GM18505 (cell line): ENCODE measurements around the gene OPCML.

Experiments used
- ATAC-seq: cut with Tn5 transposase; IDR thresholded peaks from one replicate; pipeline ENCODE4 v1.9.1; 2021; ENCODE audit not compliant: unreplicated experiment
- POLR2A ChIP-seq: IDR thresholded peaks from 4 replicates; pipeline ENCODE4 v1.6.1; 2011; ENCODE audit warnings: borderline replicate concordance; ENCODE audit not compliant: insufficient read depth, insufficient read length; ENCODE audit errors: extremely low read depth

OPCML gene

GRCh38 chr11:132595246-132595645 lies 937.1 kb downstream of the OPCML start:
- TF ChIP-seq POLR2A: no peak
- no peak for ATAC-seq

- no peak for TF ChIP-seq POLR2A
- ATAC-seq: no peak
Measured at GRCh38 chr11:132590986-132591385, 941.3 kb downstream of the OPCML start.

GRCh38 chr11:132590554-132590953 lies 941.7 kb downstream of the OPCML start:
- ATAC-seq: no peak
- TF ChIP-seq POLR2A: no peak

GRCh38 chr11:132589791-132590190 lies 942.5 kb downstream of the OPCML start:
- no peak for ATAC-seq
- TF ChIP-seq POLR2A: no peak

- TF ChIP-seq POLR2A: no peak
Measured at GRCh38 chr11:132588366-132588765, 943.9 kb downstream of the OPCML start.

GRCh38 chr11:132587716-132588115 lies 944.6 kb downstream of the OPCML start:
- ATAC-seq: no peak
- no peak for TF ChIP-seq POLR2A

More at GRCh38 chr11:132588366-132588765, 943.9 kb downstream of the OPCML start:
- no peak for ATAC-seq

GRCh38 chr11:132586801-132587200 lies 945.5 kb downstream of the OPCML start:
- ATAC-seq: no peak

GRCh38 chr11:132579634-132580327 lies 952.5 kb downstream of the OPCML start:
- no peak for ATAC-seq
- no peak for TF ChIP-seq POLR2A

More at GRCh38 chr11:132586801-132587200, 945.5 kb downstream of the OPCML start:
- no peak for TF ChIP-seq POLR2A

GRCh38 chr11:132579136-132579535 lies 953.2 kb downstream of the OPCML start:
- no peak for ATAC-seq
- no peak for TF ChIP-seq POLR2A

GRCh38 chr11:132578580-132578979 lies 953.7 kb downstream of the OPCML start:
- ATAC-seq: no peak
- no peak for TF ChIP-seq POLR2A

- TF ChIP-seq POLR2A: no peak
- ATAC-seq: no peak
Measured at GRCh38 chr11:132576706-132577105, 955.6 kb downstream of the OPCML start.

- no peak for ATAC-seq
- no peak for TF ChIP-seq POLR2A
Measured at GRCh38 chr11:132564091-132564885, 968.0 kb downstream of the OPCML start.

- ATAC-seq: no peak
- no peak for TF ChIP-seq POLR2A
Measured at GRCh38 chr11:132563050-132563449, 969.3 kb downstream of the OPCML start.

- ATAC-seq: no peak
- TF ChIP-seq POLR2A: no peak
Measured at GRCh38 chr11:132561937-132562336, 970.4 kb downstream of the OPCML start.
